ENCODE data around the gene THSD7A. TPM values are rescaled to one million over a fixed set of nuclear protein-coding genes. Genes with fewer than 3 reads are reported as not detected.

Gene THSD7A
- total RNA-seq, 1 experiment from 2014 or later, result 0.68 TPM

DNA sequence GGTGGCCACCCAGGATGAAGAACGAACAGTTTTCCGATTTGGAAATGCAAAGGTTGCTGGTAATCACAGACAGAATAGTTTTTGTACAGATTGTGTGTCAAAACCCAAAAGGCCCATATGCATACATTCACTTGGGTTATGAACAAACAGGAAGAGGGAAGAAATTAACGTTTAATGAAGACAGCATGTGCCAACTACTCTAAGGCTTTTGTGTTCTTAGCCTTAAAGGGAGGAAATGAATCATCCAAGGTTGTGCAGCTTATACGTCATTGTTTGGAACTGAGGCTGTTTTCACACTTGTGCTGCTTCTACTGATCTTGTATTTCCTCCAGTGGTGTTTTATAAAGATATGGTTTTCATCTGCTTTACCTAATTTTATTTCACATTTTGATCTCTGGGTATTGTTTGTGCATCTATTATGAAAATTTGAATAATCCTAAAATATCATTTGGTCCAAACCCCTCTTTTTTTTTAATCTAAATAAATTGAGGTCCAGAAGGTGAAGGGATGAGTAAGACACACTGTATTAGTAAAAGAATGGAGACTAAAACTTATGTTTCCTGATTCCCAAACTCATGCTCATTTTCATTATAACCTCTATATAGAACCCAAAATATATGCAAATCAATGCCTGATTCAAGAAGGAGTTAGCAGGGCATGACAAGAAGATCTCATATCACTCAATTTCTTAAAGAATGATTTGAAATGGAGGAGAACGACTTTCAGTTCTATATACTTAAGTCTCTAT, 373.1 kb downstream of the THSD7A start:
- Mint-ChIP-seq H3K4me3 (no peak overlapping the region), H3K36me3 (no peaks in the 10 kb centered on the region), H3K27me3 (ENCODE audit: low read depth) (no peaks in the 10 kb centered on the region), H3K9me3 (no peaks in the 10 kb centered on the region), H3K27ac (no peak overlapping the region), H3K4me1 (peaks cover 3% of the 10 kb centered on the region)
- ATAC-seq, result no peak
- DNase-seq (ENCODE audit: low spot score), result no peak
- TF ChIP-seq CBFB (CRISPR knock-in tag; IDR thresholded peaks at IDR 0.05; ENCODE audit: low read depth) (no peak), FOXJ3 (CRISPR knock-in tag; IDR thresholded peaks at IDR 0.05; ENCODE audit: borderline replicate concordance) (no peak), ETV6 (CRISPR knock-in tag; IDR thresholded peaks at IDR 0.05) (no peak), ZNF232 (CRISPR knock-in tag; IDR thresholded peaks at IDR 0.05) (no peak), STAT6 (CRISPR knock-in tag; conservative IDR thresholded peaks at IDR 0.05; ENCODE audit: low read depth) (no peak), TEAD1 (CRISPR knock-in tag; IDR thresholded peaks at IDR 0.05) (no peak)
- TF ChIP-seq, protein P1, sequence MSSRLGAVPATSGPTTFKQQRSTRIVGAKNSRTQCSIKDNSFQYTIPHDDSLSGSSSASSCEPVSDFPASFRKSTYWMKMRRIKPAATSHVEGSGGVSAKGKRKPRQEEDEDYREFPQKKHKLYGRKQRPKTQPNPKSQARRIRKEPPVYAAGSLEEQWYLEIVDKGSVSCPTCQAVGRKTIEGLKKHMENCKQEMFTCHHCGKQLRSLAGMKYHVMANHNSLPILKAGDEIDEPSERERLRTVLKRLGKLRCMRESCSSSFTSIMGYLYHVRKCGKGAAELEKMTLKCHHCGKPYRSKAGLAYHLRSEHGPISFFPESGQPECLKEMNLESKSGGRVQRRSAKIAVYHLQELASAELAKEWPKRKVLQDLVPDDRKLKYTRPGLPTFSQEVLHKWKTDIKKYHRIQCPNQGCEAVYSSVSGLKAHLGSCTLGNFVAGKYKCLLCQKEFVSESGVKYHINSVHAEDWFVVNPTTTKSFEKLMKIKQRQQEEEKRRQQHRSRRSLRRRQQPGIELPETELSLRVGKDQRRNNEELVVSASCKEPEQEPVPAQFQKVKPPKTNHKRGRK (CRISPR knock-in tag; IDR thresholded peaks at IDR 0.05; ENCODE audit: borderline replicate concordance), result no peak
- CTCF ChIA-PET, result no interaction called here
- POLR2A ChIA-PET, result no interaction called here

DNA sequence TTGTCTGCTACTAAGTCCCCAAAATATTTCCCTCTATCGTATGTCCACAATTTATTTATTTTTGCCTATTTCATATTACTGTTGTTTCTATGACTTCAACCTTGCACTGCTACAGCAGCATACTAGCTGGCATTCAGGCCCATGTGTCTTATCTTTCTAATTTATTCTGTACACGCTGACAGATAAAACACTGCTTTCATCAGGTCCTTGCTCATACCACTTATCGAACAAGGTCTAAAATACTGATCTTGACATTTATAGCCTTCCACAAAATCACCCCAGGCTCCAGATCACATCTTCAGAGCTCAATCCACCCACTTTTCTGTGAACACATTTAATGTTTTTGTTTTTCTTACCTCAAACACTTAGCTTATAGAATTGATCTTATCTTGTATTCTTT, 374.6 kb downstream of the THSD7A start:
- Mint-ChIP-seq H3K4me1 (peaks cover 3% of the 10 kb centered on the region), H3K36me3 (no peaks in the 10 kb centered on the region), H3K27me3 (ENCODE audit: low read depth) (no peaks in the 10 kb centered on the region), H3K27ac (no peak overlapping the region), H3K4me3 (no peak overlapping the region), H3K9me3 (no peaks in the 10 kb centered on the region)
- no peak for TF ChIP-seq SOX15 (CRISPR knock-in tag; IDR thresholded peaks at IDR 0.05)
- TF ChIP-seq, protein P2, sequence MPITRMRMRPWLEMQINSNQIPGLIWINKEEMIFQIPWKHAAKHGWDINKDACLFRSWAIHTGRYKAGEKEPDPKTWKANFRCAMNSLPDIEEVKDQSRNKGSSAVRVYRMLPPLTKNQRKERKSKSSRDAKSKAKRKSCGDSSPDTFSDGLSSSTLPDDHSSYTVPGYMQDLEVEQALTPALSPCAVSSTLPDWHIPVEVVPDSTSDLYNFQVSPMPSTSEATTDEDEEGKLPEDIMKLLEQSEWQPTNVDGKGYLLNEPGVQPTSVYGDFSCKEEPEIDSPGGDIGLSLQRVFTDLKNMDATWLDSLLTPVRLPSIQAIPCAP (CRISPR knock-in tag; IDR thresholded peaks at IDR 0.05), result no peak
- TF ChIP-seq TEAD1 (CRISPR knock-in tag; IDR thresholded peaks at IDR 0.05), result no peak
- TF ChIP-seq HMGA2 (CRISPR knock-in tag; IDR thresholded peaks at IDR 0.05), result no peak
- TF ChIP-seq ZBTB43 (CRISPR knock-in tag; IDR thresholded peaks at IDR 0.05), result no peak
- no peak for TF ChIP-seq NFATC4 (CRISPR knock-in tag; IDR thresholded peaks at IDR 0.05)
- TF ChIP-seq, protein P3, sequence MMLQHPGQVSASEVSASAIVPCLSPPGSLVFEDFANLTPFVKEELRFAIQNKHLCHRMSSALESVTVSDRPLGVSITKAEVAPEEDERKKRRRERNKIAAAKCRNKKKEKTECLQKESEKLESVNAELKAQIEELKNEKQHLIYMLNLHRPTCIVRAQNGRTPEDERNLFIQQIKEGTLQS (CRISPR knock-in tag; conservative IDR thresholded peaks at IDR 0.05), result no peak
- TF ChIP-seq FOXK1 (CRISPR knock-in tag; IDR thresholded peaks at IDR 0.05), result no peak
- ATAC-seq (no peak), DNase-seq (ENCODE audit: low spot score) (no peak)
- ChIA-PET POLR2A (no interaction called here), CTCF (no interaction called here)

DNA sequence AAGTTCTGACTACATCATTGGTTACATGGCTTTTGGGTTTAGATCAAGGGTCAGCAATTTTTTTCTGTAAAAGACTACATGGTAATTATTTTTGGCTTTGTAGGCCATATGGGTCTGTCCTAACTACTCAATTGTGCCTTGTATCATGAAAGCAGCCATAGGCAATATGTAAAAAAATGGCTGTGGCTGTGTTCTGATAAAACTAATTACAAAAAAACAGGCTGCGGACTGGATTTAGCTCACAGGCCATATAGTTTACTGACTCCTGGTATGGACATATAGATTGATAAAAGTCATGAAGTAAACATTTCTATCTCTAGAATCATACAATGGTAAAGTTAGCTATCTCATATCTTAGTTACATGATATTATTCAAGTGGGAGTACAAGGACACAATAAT, 375.4 kb downstream of the THSD7A start:
- TF ChIP-seq STAT6 (CRISPR knock-in tag; conservative IDR thresholded peaks at IDR 0.05; ENCODE audit: low read depth), result no peak
- no peak for TF ChIP-seq GRHL2 (CRISPR knock-in tag; IDR thresholded peaks at IDR 0.05; ENCODE audit: insufficient replicate concordance, severe bottlenecking)
- TF ChIP-seq ATF2 (CRISPR knock-in tag; IDR thresholded peaks at IDR 0.05; ENCODE audit: borderline replicate concordance, low read depth), result no peak
- no peak for TF ChIP-seq SP1 (CRISPR knock-in tag; conservative IDR thresholded peaks at IDR 0.05)
- TF ChIP-seq NR3C1 (CRISPR knock-in tag; conservative IDR thresholded peaks at IDR 0.05; ENCODE audit: low read depth), result no peak
- no peak for TF ChIP-seq CREM (CRISPR knock-in tag; IDR thresholded peaks at IDR 0.05)
- TF ChIP-seq ZNF232 (CRISPR knock-in tag; IDR thresholded peaks at IDR 0.05), result no peak
- no peaks in the 10 kb centered on the region for H3K36me3 Mint-ChIP-seq
- DNase-seq (ENCODE audit: low spot score) (no peak), ATAC-seq (no peak)
- no peak overlapping the region for H3K4me3 Mint-ChIP-seq
- H3K27ac Mint-ChIP-seq, result no peak overlapping the region
- peaks cover 3% of the 10 kb centered on the region for H3K4me1 Mint-ChIP-seq
- H3K27me3 Mint-ChIP-seq (ENCODE audit: low read depth), result no peaks in the 10 kb centered on the region
- H3K9me3 Mint-ChIP-seq, result no peaks in the 10 kb centered on the region
- CTCF ChIA-PET, result no interaction called here
- POLR2A ChIA-PET, result no interaction called here
